K562 (cell line): Measurements from ENCODE around the gene CHAMP1. TPM values are rescaled to one million over a fixed set of nuclear protein-coding genes. Genes with fewer than 3 reads are reported as not detected.

Experiments
- ATAC-seq: fragments of 200-7000 bp; cut with Tn5 transposase; 3 replicates; pipeline ENCODE4 v1.9.1; 2020; ENCODE audit warnings: moderate library complexity
- BruUV-seq: library from RNA; stranded (reverse); fragments of 400-500 nt; replicated peaks from 2 replicates; lab custom pipeline; 2021; lab: Mats Ljungman, UMichigan
- CTCF ChIA-PET: fragments of 300-600 bp; formaldehyde crosslinking; extraction: SDS; loops from one replicate; lab custom pipeline; 2021; ENCODE audit warnings: low intra/inter-chr PET ratio; lab: Yijun Ruan, JAX
- POLR2A ChIA-PET: fragments of 300-600, 350-650 bp; sonication (Branson Sonifier 250); formaldehyde crosslinking; extraction: SDS; loops from one replicate; lab custom pipeline; 2021; ENCODE audit warnings: antibody characterized with exemption, inconsistent platforms; lab: Yijun Ruan, JAX
- DNase-seq, 4 experiments: peaks; one replicate each; pipeline versions ENCODE4 v3.0.0 to v3.0.0-alpha.2; 2011 to 2018; ENCODE audit warnings: low spot score in 3 of 4, mixed read lengths in 3 of 4; ENCODE audit errors: extremely low read depth in 1 of 4
- FAIRE-seq: peaks from 2 replicates; lab custom pipeline; 2011; peaks lifted over from hg19 to GRCh38; lab: Jason Lieb, UNC
- H2AFZ ChIP-seq: 2 replicates; pipeline ENCODE4 v1.6.0; 2011; ENCODE audit warnings: low read depth, low read length, control low read depth, inconsistent platforms
- H3K27ac ChIP-seq: fragments of 200-600 bp; 3 replicates; pipeline ENCODE4 v1.8.0; 2011; ENCODE audit warnings: low read depth, mild to moderate bottlenecking, control low read depth, inconsistent platforms, low read length, moderate library complexity, mixed read lengths; ENCODE audit errors: extremely low read depth
- H3K27me3 ChIP-seq, 2 experiments: fragments of 300-600 bp in 1 of 2; 2 replicates in 1 of 2; 3 replicates in 1 of 2; pipeline versions ENCODE4 v1.6.0 to v1.8.0; 2011; ENCODE audit warnings: inconsistent platforms in 2 of 2, low read length in 2 of 2, mild to moderate bottlenecking in 1 of 2, mixed read lengths in 1 of 2, moderate library complexity in 1 of 2; ENCODE audit not compliant: control insufficient read depth in 2 of 2, insufficient read depth in 2 of 2
- H3K36me3 ChIP-seq: fragments of 300-600 bp; 3 replicates; pipeline ENCODE4 v1.8.0; 2011; ENCODE audit warnings: mild to moderate bottlenecking, low read length, inconsistent platforms; ENCODE audit not compliant: control insufficient read depth, insufficient read depth
- H3K4me1 ChIP-seq, 2 experiments: fragments of 200-600 bp in 1 of 2; replicated peaks in 1 of 2; 2 replicates in 1 of 2; 3 replicates in 1 of 2; pipeline versions ENCODE4 v1.5.1 to v1.8.0; 2011; ENCODE audit warnings: inconsistent platforms in 2 of 2, low read length in 2 of 2, mild to moderate bottlenecking in 1 of 2, mixed read lengths in 1 of 2, moderate library complexity in 1 of 2; ENCODE audit not compliant: control insufficient read depth in 2 of 2, insufficient read depth in 2 of 2
- H3K4me2 ChIP-seq: 2 replicates; pipeline ENCODE4 v1.6.1; 2011; ENCODE audit warnings: low read length, control low read depth, inconsistent platforms, mixed read lengths; ENCODE audit not compliant: insufficient read depth
- H3K4me3 ChIP-seq: fragments of 200-600 bp; sonication (generic), shearing (Covaris generic); 2 replicates; pipeline ENCODE4 v1.5.1; 2016; ENCODE audit warnings: control low read depth, inconsistent platforms
- H3K79me2 ChIP-seq: fragments of 200-600 bp; 3 replicates; pipeline ENCODE4 v1.8.0; 2011; ENCODE audit warnings: low read length, inconsistent platforms; ENCODE audit not compliant: control insufficient read depth, insufficient read depth
- H3K9ac ChIP-seq, 2 experiments: 2 replicates each; pipeline versions ENCODE4 v1.6.0 to v1.6.1; 2011; ENCODE audit warnings: low read depth in 2 of 2, low read length in 2 of 2, control low read depth in 1 of 2, inconsistent platforms in 1 of 2, mild to moderate bottlenecking in 1 of 2, mixed read lengths in 1 of 2; ENCODE audit not compliant: insufficient read depth in 1 of 2
- H3K9me1 ChIP-seq: one replicate; pipeline ENCODE4 v1.6.0; 2011; ENCODE audit warnings: inconsistent platforms, mild to moderate bottlenecking, low read length, moderate library complexity; ENCODE audit not compliant: control insufficient read depth, insufficient read depth
- H3K9me3 ChIP-seq: replicated peaks from 2 replicates; pipeline ENCODE4 v1.5.1; 2011; ENCODE audit warnings: low read depth, low read length, inconsistent platforms; ENCODE audit not compliant: control insufficient read depth, insufficient read depth
- H4K20me1 ChIP-seq: replicated peaks from 2 replicates; pipeline ENCODE4 v1.6.1; 2011; ENCODE audit warnings: low read length, inconsistent platforms, mixed read lengths; ENCODE audit not compliant: control insufficient read depth, insufficient read depth
- C11orf30 ChIP-seq: fragments of 450-650 bp; IDR thresholded peaks from 2 replicates; pipeline ENCODE4 v1.6.1; 2016; ENCODE audit warnings: low read depth, mild to moderate bottlenecking
- HDGF ChIP-seq: fragments of 450-650 bp; IDR thresholded peaks from 2 replicates; pipeline ENCODE4 v1.6.1; 2016
- HNRNPUL1 ChIP-seq: fragments of 200-400 bp; formaldehyde crosslinking; IDR thresholded peaks from 2 replicates; pipeline ENCODE4 v1.6.1; 2017; ENCODE audit warnings: low read length
- KDM4B ChIP-seq, 2 experiments: fragments of 450-650 bp in 1 of 2; sonication (generic) in 1 of 2; IDR thresholded peaks; 2 replicates each; pipeline ENCODE4 v1.6.1; 2016 to 2017; ENCODE audit warnings: borderline replicate concordance in 2 of 2, antibody characterized with exemption in 1 of 2, low read depth in 1 of 2, mild to moderate bottlenecking in 1 of 2
- MEIS2 ChIP-seq: fragments of 450-650 bp; IDR thresholded peaks from 2 replicates; pipeline ENCODE4 v1.6.1; 2014; ENCODE audit warnings: mild to moderate bottlenecking; ENCODE audit not compliant: partially characterized antibody
- NR1H2 ChIP-seq: sonication (generic); formaldehyde crosslinking; IDR thresholded peaks from 2 replicates; pipeline ENCODE4 v1.4.0; 2020; ENCODE audit warnings: mild to moderate bottlenecking, missing genetic modification reagents
- TAF7 ChIP-seq: fragments of 450-650 bp; IDR thresholded peaks from 2 replicates; pipeline ENCODE4 v1.6.1; 2016; ENCODE audit warnings: missing genetic modification characterization, missing compliant biosample characterization
- WGBS: fragments of 100-300 bp; shearing (Covaris generic); methylation state at CpG from one replicate; pipeline ENCODE4 v1.1.6; 2016; ENCODE audit warnings: low coverage, mixed read lengths; ENCODE audit not compliant: insufficient coverage; ENCODE audit errors: missing lambda C conversion rate; 5-methylcytosine and 5-hydroxymethylcytosine counted together
- in situ Hi-C: fragments of 300-500 bp; cut with MboI; formaldehyde crosslinking; loops from 4 replicates; pipeline ENCODE4 v1.15.0; 2018; ENCODE audit warnings: inconsistent platforms, mixed read lengths
- intact Hi-C: fragments of 100-400 bp; cut with micrococcal nuclease; formaldehyde crosslinking; loops from 2 replicates; pipeline ENCODE4 v1.14.2; 2022
- polyA plus RNA-seq, 8 experiments: library from polyadenylated mRNA; depleted of rRNA in 4 of 8; stranded (reverse) in 5 of 8; unstranded in 3 of 8; fragments of >200 nt; fragmentation: Nextera tagmentation in 2 of 8; fragmentation: Illumina TruSeq in 1 of 8; extraction: Ambion mirVana in 2 of 8; extraction: Trizol in 1 of 8; gene quantifications; 2 replicates each; pipeline versions ENCODE4 v1.2.1 to v1.2.3, GENCODE V29; 2011 to 2014; ENCODE audit warnings: inconsistent platforms in 1 of 8, missing spikeins in 1 of 8
- total RNA-seq, 7 experiments: library from RNA; depleted of rRNA in 6 of 7; stranded (reverse); fragments of >200 nt in 6 of 7; fragmentation: Illumina TruSeq in 2 of 7; extraction: Trizol in 2 of 7; gene quantifications; 2 replicates each; pipeline versions ENCODE4 v1.2.1 to v1.2.3, GENCODE V29; 2011 to 2021; ENCODE audit warnings: low replicate concordance in 1 of 7
- TF ChIP-seq, protein P1 (sequence below): fragments of 450-650 bp; IDR thresholded peaks from 2 replicates; pipeline ENCODE4 v1.6.1; 2018; ENCODE audit warnings: mild to moderate bottlenecking, low read depth; ENCODE audit not compliant: partially characterized antibody
- TF ChIP-seq, protein P2 (sequence below): fragments of 250-450 bp; sonication (Bioruptor Pico); IDR thresholded peaks from 2 replicates; pipeline ENCODE4 v1.4.0; 2020

Gene CHAMP1
- total and polyA plus RNA-seq, 9 of the 15 experiments (the other 6 are each of a cell fraction or from before 2014, with no cell fraction given): 0.70 to 40.6 (median 15.3) TPM

DNA sequence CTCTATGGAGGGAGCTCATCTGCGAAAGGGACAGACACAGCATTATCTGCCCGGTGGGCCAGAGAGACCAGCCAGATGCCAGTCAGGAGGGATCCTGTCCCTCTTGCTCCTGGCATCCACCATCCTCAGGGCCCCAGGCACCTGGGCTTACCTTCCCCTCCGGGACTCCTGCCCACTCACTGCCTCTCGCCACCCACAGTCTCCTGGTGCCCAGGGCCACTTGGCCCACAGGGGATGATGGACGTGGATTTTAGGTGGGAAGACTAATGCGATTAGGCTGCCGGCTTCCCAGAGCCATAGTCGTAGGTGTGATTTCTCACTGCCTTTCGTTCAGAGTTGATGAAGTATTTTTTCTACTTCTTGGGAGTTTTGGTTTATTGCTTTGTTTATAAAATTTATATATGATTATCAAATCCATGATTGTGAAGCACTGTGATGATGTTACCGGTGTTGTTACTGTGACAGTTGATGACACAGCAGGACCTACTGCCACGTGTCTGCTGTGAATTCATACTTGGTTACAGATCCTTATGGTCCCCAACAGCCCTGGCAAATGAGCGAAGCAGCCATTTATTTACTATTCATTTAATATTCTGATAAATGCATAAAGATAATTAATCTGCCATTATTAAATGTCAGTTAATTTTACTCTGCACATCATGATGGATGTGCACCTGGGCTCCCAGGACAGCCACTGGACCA, 14.5 kb upstream of the CHAMP1 start:
- Histone ChIP-seq H3K4me3 (no peak overlapping the region), H3K27ac (no peak overlapping the region), H4K20me1 (no peaks in the 10 kb centered on the region), H3K9me1 (no peaks in the 10 kb centered on the region), H3K36me3 (peaks cover 74% of the 10 kb centered on the region; the same call in 2 of the 3 replicates), H3K9me3 (no peaks in the 10 kb centered on the region), H3K27me3 (no peaks in the 10 kb centered on the region), H3K79me2 (no peaks in the 10 kb centered on the region; the same call in 2 of the 3 replicates), H2AFZ (no peak overlapping the region), H3K9ac (peak overlapping the region in 1 of 2 experiments; percentile 67; a peak in 2 of 4 replicates), H3K4me2 (no peak overlapping the region), H3K4me1 (peaks cover 0 to 4% of the 10 kb centered on the region in 2 experiments; a peak in 2 of 5 replicates)
- ATAC-seq (no peak), FAIRE-seq (no peak), DNase-seq (no peak)
- BruUV-seq: no TSS peak
- in situ Hi-C loops: no loop called here
- TF ChIP-seq NR1H2 (no peak), HNRNPUL1 (no peak), TAF7 (tag) (no peak), C11orf30 (no peak), KDM4B (IDR thresholded peaks at IDR 0.05; ENCODE audit: borderline replicate concordance in 2 of 2, low read depth in 1 of 2) (no peak), HDGF (no peak), MEIS2 (no peak)
- TF ChIP-seq, protein P1, sequence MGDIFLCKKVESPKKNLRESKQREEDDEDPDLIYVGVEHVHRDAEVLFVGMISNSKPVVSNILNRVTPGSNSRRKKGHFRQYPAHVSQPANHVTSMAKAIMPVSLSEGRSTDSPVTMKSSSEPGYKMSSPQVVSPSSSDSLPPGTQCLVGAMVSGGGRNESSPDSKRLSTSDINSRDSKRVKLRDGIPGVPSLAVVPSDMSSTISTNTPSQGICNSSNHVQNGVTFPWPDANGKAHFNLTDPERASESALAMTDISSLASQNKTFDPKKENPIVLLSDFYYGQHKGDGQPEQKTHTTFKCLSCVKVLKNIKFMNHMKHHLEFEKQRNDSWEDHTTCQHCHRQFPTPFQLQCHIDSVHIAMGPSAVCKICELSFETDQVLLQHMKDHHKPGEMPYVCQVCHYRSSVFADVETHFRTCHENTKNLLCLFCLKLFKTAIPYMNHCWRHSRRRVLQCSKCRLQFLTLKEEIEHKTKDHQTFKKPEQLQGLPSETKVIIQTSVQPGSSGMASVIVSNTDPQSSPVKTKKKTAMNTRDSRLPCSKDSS: no peak
- TF ChIP-seq, protein P2, sequence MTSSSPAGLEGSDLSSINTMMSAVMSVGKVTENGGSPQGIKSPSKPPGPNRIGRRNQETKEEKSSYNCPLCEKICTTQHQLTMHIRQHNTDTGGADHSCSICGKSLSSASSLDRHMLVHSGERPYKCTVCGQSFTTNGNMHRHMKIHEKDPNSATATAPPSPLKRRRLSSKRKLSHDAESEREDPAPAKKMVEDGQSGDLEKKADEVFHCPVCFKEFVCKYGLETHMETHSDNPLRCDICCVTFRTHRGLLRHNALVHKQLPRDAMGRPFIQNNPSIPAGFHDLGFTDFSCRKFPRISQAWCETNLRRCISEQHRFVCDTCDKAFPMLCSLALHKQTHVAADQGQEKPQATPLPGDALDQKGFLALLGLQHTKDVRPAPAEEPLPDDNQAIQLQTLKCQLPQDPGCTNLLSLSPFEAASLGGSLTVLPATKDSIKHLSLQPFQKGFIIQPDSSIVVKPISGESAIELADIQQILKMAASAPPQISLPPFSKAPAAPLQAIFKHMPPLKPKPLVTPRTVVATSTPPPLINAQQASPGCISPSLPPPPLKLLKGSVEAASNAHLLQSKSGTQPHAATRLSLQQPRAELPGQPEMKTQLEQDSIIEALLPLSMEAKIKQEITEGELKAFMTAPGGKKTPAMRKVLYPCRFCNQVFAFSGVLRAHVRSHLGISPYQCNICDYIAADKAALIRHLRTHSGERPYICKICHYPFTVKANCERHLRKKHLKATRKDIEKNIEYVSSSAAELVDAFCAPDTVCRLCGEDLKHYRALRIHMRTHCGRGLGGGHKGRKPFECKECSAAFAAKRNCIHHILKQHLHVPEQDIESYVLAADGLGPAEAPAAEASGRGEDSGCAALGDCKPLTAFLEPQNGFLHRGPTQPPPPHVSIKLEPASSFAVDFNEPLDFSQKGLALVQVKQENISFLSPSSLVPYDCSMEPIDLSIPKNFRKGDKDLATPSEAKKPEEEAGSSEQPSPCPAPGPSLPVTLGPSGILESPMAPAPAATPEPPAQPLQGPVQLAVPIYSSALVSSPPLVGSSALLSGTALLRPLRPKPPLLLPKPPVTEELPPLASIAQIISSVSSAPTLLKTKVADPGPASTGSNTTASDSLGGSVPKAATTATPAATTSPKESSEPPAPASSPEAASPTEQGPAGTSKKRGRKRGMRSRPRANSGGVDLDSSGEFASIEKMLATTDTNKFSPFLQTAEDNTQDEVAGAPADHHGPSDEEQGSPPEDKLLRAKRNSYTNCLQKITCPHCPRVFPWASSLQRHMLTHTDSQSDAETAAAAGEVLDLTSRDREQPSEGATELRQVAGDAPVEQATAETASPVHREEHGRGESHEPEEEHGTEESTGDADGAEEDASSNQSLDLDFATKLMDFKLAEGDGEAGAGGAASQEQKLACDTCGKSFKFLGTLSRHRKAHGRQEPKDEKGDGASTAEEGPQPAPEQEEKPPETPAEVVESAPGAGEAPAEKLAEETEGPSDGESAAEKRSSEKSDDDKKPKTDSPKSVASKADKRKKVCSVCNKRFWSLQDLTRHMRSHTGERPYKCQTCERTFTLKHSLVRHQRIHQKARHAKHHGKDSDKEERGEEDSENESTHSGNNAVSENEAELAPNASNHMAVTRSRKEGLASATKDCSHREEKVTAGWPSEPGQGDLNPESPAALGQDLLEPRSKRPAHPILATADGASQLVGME (CRISPR knock-in tag): no peak
- intact Hi-C loops: no loop called here
- ChIA-PET CTCF (no interaction called here), POLR2A (no interaction called here)
- 92% methylated on average over 10 of the region's 12 CpGs for WGBS
